Lung microvascular endothelial cell (primary cell): ENCODE results near the gene CTSC. TPM values are rescaled to one million over a fixed set of nuclear protein-coding genes. Genes with fewer than 3 reads are reported as not detected.

Experiments
- DNase-seq, 2 donors: peaks; one replicate each; pipeline versions ENCODE4 v3.0.0 to v3.0.0-alpha.2; 2010; ENCODE audit warnings: low read depth in 2 of 2
- total RNA-seq: library from RNA; depleted of rRNA; stranded (reverse); fragments of >200 nt; gene quantifications from 2 replicates; pipeline ENCODE4 v1.2.1, GENCODE V29; 2014

CTSC gene
- total RNA-seq, 1 donor from 2014 or later, result 7.9 TPM

DNA sequence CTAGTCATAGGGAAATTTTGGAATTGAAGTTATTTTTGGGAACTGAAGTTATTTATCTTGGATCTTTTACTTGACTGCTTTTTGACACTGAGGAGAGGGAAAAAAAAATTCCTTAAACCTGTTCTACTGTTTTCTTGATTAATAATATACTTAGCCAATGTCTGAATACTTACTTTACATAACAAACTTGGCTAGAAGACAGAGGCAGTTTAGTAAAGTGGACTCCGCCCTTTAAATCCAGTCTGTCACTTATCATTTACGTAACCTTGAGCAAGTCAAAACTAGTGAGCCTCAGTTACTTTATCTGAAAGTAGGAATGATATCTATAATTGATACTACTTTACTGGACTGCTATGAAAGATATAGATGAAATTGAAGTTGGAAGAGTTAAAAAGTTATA lies 19.5 kb downstream of the CTSC start:
- no peak for DNase-seq

GRCh38 chr11:88317536-88317935 lies 20.0 kb downstream of the CTSC start:
- DNase-seq, result peak in 1 of 2 donors; percentile 42

- DNase-seq, result no peak
Observed at GRCh38 chr11:88315981-88316441, 21.5 kb downstream of the CTSC start.

DNA sequence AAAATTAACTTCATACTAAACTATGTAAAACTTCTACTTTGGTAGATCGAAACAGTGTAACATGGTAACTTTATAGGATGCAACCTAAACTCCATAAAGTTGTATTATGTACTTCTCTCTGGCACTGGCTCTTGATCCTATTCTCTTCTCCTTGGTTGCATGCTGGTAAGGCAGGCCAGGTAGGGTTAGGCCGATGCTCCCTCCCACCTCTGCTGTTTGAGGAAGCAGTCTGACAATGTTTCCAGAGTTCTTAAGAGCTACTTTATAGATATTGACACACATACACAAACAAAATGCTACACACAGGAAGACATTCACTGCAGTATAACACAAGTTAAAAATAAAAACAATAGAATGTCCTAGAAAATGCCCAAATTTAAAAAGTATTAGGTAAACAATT lies 22.5 kb downstream of the CTSC start:
- no peak for DNase-seq

GRCh38 chr11:88313441-88313840 lies 24.1 kb downstream of the CTSC start:
- no peak for DNase-seq

- no peak for DNase-seq
Observed at GRCh38 chr11:88312628-88313027, 24.9 kb downstream of the CTSC start.

GRCh38 chr11:88310246-88310645 lies 27.3 kb downstream of the CTSC start:
- peak in 1 of 2 donors; percentile 13 for DNase-seq

DNA sequence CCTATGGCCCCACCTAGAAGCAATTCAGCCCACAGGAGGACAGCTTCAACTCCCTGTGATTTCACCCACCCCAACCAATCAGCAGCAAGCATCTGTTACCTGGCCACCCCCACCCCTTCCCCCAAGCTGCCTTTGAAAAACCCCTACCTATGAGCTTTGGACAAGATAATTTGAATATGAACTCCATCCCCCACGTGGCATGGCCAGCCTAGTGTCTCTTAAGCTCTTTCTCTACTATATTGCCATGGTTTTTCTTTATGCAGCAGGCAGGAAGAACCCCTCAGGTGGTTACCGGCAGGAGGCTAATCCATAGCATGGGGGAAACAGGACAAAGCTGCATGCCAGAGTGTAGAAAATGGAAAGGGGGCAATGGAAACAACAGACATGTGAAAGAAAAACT lies 29.0 kb downstream of the CTSC start:
- DNase-seq, result no peak

GRCh38 chr11:88307749-88308425 lies 29.6 kb downstream of the CTSC start:
- no peak for DNase-seq

DNA sequence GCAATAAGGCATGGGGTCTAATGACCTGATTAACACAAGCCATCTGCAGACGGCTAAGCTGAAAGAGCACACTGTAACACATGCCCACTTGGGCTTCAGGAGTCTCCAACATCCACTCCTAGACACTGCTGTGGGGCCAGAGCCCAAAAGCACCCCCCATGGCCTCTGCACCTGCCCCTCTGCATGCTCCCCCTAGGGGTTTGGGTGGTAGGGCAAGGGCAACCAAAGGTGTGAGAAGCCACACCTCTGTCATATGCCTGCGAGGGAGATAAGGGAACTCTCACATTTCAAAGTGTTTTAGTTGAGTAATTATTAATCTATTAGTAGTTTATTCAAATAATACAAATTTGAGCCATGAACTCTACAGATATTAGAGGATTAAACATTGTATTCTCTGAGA lies 30.8 kb downstream of the CTSC start:
- no peak for DNase-seq

DNA sequence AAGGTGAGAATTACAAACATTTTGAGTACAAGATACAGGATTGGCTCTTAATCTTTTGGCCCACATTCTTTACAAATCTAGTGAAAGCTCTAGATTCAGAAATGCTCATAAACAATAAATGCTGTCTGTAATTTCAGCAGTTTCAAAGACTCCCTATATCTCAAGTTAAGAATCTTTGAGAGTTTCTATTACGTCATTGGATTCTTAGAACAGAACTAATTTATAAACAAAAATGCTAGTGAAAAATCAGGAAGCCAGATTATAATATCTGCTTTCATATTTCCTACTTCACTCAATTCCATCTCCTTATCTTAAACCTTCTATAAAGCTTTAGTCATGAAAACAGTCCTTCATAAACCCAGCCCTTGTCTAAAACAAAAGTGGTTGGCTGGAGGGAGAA lies 32.1 kb downstream of the CTSC start:
- DNase-seq, result no peak

DNA sequence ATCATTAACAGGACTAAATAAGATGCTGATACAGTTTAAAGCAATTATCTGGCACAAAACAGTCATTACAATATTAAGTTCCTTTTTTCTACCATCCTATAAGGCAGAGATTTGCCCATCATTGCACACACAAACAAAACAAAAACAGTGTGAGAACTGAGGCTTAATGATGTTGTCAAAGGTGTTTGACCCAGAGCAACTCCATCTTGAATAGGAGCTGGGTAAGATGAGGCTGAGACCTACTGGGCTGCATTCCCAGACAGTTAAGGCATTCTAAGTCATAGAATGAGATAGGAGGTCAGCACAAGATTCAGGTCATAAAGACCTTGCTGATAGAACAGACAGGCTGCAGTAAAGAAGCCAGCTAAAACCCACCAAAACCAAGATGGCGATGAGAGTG lies 33.2 kb downstream of the CTSC start:
- no peak for DNase-seq

DNA sequence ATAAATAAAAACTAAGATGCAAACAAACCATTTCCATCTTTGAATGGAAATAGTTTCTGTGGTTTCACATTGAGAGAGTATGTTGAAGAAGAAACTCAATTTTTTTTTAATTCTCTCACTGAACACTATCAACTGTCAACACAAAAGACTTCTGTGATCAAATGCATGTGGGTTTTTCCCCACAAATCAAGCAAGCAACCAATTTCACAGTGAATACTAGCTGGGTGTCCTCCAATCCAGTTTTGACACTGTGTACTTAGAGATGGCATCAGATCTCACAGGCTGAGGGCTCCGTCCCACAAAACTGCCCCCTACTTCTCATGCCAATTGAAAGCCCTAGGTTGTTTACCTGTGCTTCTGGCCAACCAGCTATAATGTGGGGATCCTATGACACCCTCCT lies 34.5 kb downstream of the CTSC start:
- no peak for DNase-seq

GRCh38 chr11:88301488-88302140 lies 35.9 kb downstream of the CTSC start:
- DNase-seq, result no peak

- DNase-seq, result no peak
Observed at GRCh38 chr11:88300888-88301487, 36.5 kb downstream of the CTSC start.

- DNase-seq, result no peak
Observed at GRCh38 chr11:88297863-88298262, 39.7 kb downstream of the CTSC start.

DNA sequence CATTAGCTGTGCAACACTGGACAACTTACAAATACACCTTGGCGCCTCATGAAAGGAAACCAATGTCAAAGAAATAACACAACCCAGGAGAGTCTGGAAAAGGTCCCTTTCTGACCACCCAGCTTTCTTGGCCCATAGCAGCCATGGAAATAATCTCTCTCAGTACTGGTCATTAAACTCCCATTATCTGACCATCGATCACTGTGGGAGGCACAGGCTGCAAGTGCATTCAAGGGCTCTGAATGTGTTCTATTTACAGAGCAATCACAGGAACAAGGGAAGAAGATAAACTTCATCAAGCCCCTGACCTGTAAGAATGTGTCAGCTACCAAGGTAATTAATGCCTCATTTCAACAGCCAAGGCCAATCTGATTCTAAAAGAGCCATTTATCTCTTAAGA lies 40.1 kb downstream of the CTSC start:
- no peak for DNase-seq

DNA sequence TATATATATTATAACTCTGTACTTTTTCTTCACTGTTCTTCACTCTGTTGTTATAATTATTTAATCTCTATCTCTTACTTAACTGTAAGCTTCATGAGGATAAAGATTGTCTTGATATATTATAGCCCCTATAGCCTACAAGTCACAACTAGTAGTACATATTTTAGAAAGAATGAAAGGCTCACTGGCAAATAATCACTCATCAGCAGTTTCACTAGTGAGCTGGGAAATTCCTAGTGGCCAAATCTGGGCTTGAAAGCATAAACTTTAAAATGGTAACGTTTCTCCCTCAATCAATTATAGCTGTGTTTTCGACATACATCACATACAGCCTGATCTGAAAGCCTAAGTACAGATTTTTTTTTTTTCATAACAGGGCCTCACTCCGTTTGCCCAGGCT lies 42.5 kb downstream of the CTSC start:
- no peak for DNase-seq

DNA sequence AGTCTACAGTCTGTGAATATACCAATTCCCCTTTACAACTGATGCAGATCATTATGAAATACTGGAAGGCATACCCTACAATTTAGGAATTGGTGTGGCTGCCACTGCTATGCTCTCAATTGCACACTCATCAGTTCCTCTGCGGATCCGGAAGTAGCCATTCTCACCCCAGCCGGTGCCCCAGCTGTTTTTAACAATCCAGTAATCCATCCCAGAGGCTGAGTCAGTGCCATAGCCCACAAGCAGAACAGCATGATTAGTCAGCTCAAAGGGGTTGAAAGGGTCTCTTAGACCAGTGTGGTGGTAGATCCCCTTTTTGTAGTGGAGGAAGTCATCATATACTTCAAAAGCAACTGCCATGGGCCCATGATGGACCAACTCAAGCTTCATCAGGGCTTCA lies 43.6 kb downstream of the CTSC start:
- peak in 1 of 2 donors; percentile 21 for DNase-seq

DNA sequence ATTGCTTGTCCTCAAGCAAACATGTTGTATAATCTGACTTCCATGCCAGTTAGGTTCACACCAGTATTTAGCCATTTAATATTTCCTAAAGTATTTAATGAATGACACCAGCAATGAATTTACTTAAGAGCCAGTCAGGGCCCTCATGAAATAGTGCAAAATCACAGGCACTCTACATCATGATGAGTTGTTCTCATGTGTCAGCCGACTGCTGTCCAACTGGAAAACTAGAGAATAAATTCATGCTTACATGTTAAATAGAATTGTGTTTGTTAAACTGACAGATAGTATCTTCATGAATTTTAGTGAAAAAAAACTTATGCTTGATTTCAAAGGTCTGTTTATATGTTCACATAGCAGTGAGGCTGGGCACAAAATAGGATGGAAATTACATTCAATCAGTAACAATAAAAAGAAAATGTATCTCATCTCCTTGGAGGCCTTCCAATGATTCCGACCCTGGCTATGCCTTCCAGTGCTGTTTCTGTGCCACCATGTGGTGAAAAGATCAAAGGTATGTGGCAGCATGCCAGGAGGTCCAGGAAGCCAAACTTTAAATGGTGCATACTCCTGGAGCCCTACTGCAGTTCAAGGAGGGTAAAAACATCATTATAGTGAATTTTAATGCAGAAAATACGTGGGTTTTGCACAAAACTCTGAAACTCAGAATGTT lies 45.2 kb downstream of the CTSC start:
- peak; percentile 44 to 76 for DNase-seq

DNA sequence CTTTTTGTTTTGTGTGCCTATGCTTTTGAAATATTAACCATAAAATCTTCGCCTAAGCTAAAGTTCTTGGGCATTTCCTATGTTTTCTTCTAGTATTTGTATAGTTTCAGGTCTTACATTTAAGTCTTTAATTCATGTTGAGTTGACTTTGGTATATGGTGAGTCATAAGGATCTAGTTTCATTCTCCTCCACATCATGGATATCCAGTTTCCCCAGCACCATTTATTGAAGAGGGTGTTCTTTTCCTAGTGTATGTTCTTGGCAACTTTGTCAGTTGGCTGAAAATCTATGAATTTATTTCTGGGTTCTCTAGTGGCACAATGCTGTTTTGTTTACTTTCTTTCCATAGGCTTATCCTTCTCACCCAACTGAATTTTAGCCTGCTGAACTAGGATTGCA lies 49.0 kb downstream of the CTSC start:
- DNase-seq, result no peak

GRCh38 chr11:88284336-88285050 lies 53.0 kb downstream of the CTSC start:
- DNase-seq, result peak; percentile 57 to 93
